Mesothelial cell of epicardium (in vitro differentiated cells): ENCODE results near the gene RHOA. TPM values are rescaled to one million over a fixed set of nuclear protein-coding genes. Genes with fewer than 3 reads are reported as not detected.
A peak's percentile ranks its signal among the peaks of the same experiment; 100 is the strongest.
"Not testable (repeated sequence)": the region's sequence is repeated elsewhere in the genome, so short reads cannot be mapped to it uniquely, and the experiment has no call there.

Experiments used
- DNase-seq, 2 experiments: peaks; one replicate each; pipeline ENCODE4 v3.0.0; 2021; ENCODE audit warnings: low spot score in 2 of 2; ENCODE audit not compliant: unreplicated experiment in 2 of 2
- H3K27ac Mint-ChIP-seq: 2 replicates; pipeline ENCODE4 v1.8.0; 2021; ENCODE audit warnings: mixed read lengths
- H3K27me3 Mint-ChIP-seq: 2 replicates; pipeline ENCODE4 v1.8.0; 2021; ENCODE audit warnings: low read depth, mixed read lengths
- H3K36me3 Mint-ChIP-seq: 2 replicates; pipeline ENCODE4 v1.8.0; 2021; ENCODE audit warnings: mixed read lengths
- H3K4me1 Mint-ChIP-seq: 2 replicates; pipeline ENCODE4 v1.8.0; 2021; ENCODE audit warnings: mixed read lengths
- H3K4me3 Mint-ChIP-seq: 2 replicates; pipeline ENCODE4 v1.8.0; 2021; ENCODE audit warnings: mild to moderate bottlenecking, moderate library complexity, mixed read lengths
- H3K9me3 Mint-ChIP-seq: 2 replicates; pipeline ENCODE4 v1.8.0; 2021; ENCODE audit warnings: mixed read lengths
- CTCF ChIP-seq: fragments of 200-600 bp; sonication (generic); IDR thresholded peaks from one replicate; pipeline ENCODE4 v1.5.0; 2021; ENCODE audit warnings: antibody characterized with exemption; ENCODE audit not compliant: unreplicated experiment
- total RNA-seq: library from RNA; stranded (reverse); gene quantifications from 3 replicates; pipeline ENCODE4 v1.2.1, GENCODE V29; 2021

RHOA gene
- total RNA-seq, 1 donor from 2014 or later, result 248 TPM

GRCh38 chr3:49339941-49340800 lies 71.6 kb downstream of the RHOA start, which contains the start of gene USP4:
TSS of gene USP4 (minus strand) at chr3:49340053. CDS start at chr3:49340024, 29 bp downstream.
- peaks cover 23% of the 10 kb centered on the region for H3K4me1 Mint-ChIP-seq

GRCh38 chr3:49339581-49339940 lies 72.2 kb downstream of the RHOA start:
- peak overlapping the region; percentile 95 for H3K27ac Mint-ChIP-seq
- TF ChIP-seq CTCF, result no peak
- H3K9me3 Mint-ChIP-seq, result no peaks in the 10 kb centered on the region
- peaks cover 23% of the 10 kb centered on the region for H3K4me1 Mint-ChIP-seq
- peak overlapping the region; percentile 94 for H3K4me3 Mint-ChIP-seq
- H3K36me3 Mint-ChIP-seq, result peaks cover 10% of the 10 kb centered on the region
- no peak for DNase-seq
- H3K27me3 Mint-ChIP-seq, result no peaks in the 10 kb centered on the region

More at GRCh38 chr3:49339941-49340800, 71.6 kb downstream of the RHOA start, which contains the start of gene USP4:
- peaks cover 4% of the 10 kb centered on the region for H3K36me3 Mint-ChIP-seq
- H3K27ac Mint-ChIP-seq, result peak within 1 kb of the TSS; percentile 95
- H3K27me3 Mint-ChIP-seq, result no peaks in the 10 kb centered on the region
- H3K4me3 Mint-ChIP-seq, result peak within 1 kb of the TSS; percentile 94
- H3K9me3 Mint-ChIP-seq, result no peaks in the 10 kb centered on the region
- TF ChIP-seq CTCF, result no peak
- DNase-seq, result peak; percentile 79 to 84

- Mint-ChIP-seq H3K36me3 (peaks cover 27% of the 10 kb centered on the region), H3K4me3 (no peak overlapping the region), H3K27ac (no peak overlapping the region), H3K4me1 (peaks cover 4% of the 10 kb centered on the region), H3K27me3 (no peaks in the 10 kb centered on the region), H3K9me3 (no peaks in the 10 kb centered on the region)
- TF ChIP-seq CTCF, result no peak
- no peak for DNase-seq
Observed at GRCh38 chr3:49333916-49334633, 77.7 kb downstream of the RHOA start.

- Mint-ChIP-seq H3K9me3 (no peaks in the 10 kb centered on the region), H3K27me3 (no peaks in the 10 kb centered on the region), H3K27ac (no peak overlapping the region), H3K4me3 (no peak overlapping the region), H3K4me1 (no peaks in the 10 kb centered on the region), H3K36me3 (peaks cover 27% of the 10 kb centered on the region)
- TF ChIP-seq CTCF, result no peak
- no peak for DNase-seq
Observed at GRCh38 chr3:49333091-49333490, 78.7 kb downstream of the RHOA start.

GRCh38 chr3:49329186-49329585 lies 82.6 kb downstream of the RHOA start:
- no peak for TF ChIP-seq CTCF
- no peaks in the 10 kb centered on the region for H3K9me3 Mint-ChIP-seq
- no peak overlapping the region for H3K4me3 Mint-ChIP-seq
- H3K27me3 Mint-ChIP-seq, result no peaks in the 10 kb centered on the region
- no peaks in the 10 kb centered on the region for H3K4me1 Mint-ChIP-seq
- no peak for DNase-seq
- no peak overlapping the region for H3K27ac Mint-ChIP-seq
- peaks cover 26% of the 10 kb centered on the region for H3K36me3 Mint-ChIP-seq

- H3K27me3 Mint-ChIP-seq, H3K4me1 Mint-ChIP-seq: not testable (repeated sequence)
Observed at GRCh38 chr3:49328350-49328749, 83.4 kb downstream of the RHOA start.

More at GRCh38 chr3:49328350-49328749, 83.4 kb downstream of the RHOA start:
- H3K27ac Mint-ChIP-seq, H3K9me3 Mint-ChIP-seq, H3K4me3 Mint-ChIP-seq, DNase-seq: not testable (repeated sequence)
- peaks cover 28% of the 10 kb centered on the region for H3K36me3 Mint-ChIP-seq
